ENCODE results near the gene FUNDC1. TPM values are rescaled to one million over a fixed set of nuclear protein-coding genes. Genes with fewer than 3 reads are reported as not detected.
A peak's percentile ranks its signal among the peaks of the same experiment; 100 is the strongest.
"Not testable (repeated sequence)": the region's sequence is repeated elsewhere in the genome, so short reads cannot be mapped to it uniquely, and the experiment has no call there.

Gene FUNDC1, protein sequence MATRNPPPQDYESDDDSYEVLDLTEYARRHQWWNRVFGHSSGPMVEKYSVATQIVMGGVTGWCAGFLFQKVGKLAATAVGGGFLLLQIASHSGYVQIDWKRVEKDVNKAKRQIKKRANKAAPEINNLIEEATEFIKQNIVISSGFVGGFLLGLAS
- total RNA-seq, result 12.0 and 17.1 TPM in 2 replicates
- polyA plus RNA-seq (2012), result 14.3 TPM

DNA sequence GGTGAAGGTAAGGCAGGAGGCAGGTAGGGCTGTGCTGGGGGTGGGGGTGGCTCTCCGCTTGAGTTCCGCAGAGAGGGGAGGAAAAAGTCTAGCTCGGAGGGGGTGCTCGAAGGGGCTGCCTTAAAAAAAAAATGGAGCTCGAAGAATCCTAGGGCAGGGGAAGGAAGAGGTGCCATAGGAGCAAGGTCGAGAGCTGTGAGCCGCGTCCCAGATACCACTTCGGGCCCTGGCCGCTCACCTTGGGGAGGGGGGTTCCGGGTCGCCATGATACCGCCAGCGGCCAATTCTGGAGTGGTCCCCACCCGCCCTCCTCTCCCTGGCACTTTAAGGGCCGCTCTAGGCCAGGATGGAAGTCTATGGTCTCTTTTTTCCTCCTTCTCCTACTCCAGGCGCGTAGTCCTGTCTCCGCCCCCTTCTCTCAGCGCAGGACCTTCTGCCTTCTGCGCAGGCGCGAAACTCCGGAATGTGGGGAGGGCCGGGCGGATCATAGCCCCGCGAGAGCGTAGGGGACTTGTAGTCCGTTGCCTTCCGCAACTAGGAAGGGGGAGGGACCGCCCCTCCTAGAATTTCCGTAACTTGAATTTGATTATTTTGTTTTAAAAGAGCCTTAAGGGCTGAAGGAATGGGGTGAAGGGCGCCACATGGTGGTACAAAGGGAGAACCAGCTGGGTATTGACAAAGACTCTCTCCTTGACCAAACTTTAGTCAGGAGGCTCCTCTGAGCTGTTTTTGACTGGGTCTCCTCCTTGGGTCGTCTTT is at the start of gene FUNDC1:
TSS of gene FUNDC1 (minus strand) at position 293 of the 759 bp plus-strand sequence. CDS start at position 266, 27 bp downstream.
- peak; percentile 96 for DNase-seq (ENCODE audit: low read depth)

DNA sequence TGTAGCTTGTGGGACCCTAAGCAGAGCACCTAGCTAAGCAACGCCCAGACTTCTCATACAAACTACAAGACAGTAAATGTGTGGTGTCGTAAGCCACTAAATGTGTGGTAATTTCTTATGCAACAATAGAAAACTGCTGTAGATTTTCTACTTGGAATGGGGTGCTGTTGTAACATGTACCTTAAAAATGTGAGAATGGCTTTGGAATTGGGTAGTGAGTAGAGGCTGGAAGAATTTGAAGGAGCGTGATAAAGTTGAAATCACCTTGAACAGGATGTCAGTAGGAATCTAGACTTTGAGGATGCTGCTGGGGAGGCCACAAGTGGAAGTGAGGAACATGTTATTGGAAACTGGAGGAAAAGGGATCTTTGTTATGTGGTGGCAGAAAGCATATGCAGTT is 43.2 kb upstream of the FUNDC1 start:
- DNase-seq (ENCODE audit: low read depth), result no peak

DNA sequence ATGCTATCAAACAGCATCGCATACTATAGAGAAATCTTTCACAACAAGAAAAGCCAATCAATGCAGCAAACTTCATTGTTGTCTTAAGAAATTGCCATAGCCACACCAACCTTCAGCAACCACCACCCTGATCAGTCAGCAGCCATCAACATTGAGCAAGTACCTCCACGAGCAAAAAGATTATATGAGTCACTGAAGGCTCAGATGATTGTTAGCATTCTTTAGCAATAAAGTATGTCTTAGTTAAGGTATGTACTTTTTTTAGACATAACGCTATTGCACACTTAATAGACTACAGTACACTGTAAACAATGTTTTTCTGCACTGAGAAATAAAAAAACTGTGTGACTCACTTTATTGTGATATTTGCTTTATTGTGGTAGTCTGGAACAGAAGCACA is 37.8 kb upstream of the FUNDC1 start:
- no peak for DNase-seq (ENCODE audit: low read depth)

DNA sequence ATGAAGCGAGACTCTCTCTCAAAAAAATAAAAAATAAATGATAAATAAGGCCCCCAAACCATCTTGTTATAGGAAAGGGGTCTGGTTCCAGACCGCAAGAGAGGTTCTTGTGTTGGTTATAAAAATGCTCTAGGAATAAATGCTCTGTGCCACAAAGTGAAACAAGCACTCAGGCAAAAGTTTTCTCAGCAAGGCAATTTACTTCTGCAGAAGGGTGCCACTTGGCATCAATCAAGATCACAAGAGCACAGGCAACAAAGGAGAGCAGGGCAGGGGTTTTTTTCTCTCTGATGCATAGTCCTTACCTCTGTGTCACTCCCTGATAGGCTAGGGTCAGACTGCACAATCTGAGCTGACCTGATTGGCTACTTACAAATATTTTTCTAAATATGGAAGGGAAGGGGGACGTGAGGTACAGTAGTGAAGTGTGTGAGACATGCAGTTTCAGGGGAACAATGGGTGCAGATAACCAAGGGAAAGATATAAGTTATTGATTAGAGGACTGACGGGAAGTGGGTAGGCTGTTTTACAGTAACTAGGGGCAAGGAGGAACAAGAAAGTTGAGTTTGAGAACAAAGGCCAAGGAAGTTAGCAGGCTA is 29.8 kb upstream of the FUNDC1 start:
- DNase-seq (ENCODE audit: low read depth), result no peak

DNA sequence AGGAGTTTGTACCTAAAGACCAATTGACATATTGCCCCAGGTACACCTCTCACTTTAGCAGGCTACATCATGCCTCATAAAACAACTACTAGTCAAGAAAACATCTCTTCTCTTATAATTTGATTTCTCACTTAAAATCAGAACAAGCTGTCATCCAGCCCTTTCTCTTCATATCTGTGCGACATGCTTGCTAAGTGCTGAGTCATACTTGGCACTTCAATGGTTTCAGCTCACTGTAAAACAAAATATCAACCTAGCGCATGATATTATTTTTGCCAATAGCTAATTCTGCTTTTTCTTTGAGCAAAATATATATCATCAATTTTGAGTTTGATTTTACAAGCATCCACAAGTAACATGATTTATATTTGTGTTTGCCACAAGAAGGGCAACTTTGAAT is 27.9 kb upstream of the FUNDC1 start:
- peak; percentile 3 for DNase-seq (ENCODE audit: low read depth)

DNA sequence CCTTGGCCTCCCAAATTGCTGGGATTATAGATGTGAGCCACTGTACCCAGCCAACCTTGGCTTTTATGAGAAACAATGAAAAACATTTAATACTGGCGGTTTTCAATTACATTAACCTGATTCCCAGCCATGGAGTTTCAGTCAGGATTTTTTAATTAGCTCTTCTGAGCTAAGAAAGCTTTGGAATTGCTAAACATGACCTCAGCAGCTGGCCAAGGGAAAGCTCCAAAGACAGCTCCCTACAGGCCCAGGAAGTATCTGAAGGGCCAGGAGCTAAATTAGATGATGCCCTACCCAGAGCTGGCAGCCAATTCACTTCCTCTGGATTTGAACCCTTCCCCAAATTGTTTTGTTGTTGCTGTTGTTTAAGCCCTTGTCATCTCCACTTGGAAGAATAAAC is 26.5 kb upstream of the FUNDC1 start:
- no peak for DNase-seq (ENCODE audit: low read depth)

DNA sequence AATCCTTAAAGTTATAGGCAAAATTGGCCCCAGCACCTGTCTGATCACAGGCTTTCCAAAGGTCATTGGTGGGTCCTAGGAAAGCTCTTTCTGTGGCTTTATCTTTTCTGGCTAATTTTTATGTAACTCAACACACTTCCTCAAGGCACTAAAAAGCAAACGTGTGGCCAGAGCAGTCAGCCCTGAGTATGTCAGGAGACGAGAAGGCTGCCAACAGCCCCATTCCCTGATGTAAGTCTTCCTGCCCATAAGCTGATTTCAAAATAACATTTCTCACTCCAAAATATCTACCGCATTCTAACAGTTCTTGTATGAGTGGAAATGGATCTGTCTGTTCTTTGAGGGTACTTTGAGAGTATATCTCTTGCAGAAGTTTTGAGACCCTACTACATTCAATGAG is 25.5 kb upstream of the FUNDC1 start:
- DNase-seq (ENCODE audit: low read depth), result no peak

DNA sequence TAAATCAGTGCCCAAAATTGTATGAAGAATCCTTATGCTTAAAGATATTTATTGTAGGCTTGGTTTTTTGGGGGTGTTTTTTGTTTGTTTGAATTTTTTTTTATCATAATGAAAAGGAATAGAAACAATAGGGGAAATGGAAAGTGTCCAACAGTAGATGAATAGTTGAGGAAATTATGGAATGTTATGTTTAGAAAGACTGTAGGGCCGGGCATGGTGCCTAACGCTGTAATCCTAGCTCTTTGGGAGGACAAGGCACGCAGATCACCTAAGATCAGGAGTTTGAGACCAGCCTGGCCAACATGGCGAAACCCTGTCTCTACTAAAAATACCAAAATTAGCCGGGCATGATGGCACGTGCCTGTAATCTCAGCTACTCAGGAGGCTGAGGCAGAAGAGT is 19.2 kb upstream of the FUNDC1 start:
- not testable (repeated sequence) for DNase-seq (ENCODE audit: low read depth)

DNA sequence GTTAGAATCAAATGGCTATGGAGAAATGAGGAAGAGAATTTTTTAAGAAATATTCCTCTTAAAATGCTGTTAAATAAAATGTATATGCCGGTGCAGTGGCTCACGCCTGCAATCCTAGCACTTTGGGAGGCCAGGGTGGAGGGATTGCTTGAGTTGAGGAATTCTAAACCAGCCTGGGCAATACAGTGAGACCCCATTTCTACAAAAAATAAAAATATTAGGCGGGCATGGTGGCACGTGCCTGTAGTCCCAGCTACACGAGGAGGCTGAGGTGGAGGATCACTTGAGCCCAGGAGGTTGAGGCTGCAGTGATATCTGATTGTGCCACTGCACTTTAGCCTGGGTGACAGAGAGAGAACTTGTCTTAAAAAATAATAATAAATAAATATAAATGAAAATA is 7.9 kb upstream of the FUNDC1 start:
- no peak for DNase-seq (ENCODE audit: low read depth)

DNA sequence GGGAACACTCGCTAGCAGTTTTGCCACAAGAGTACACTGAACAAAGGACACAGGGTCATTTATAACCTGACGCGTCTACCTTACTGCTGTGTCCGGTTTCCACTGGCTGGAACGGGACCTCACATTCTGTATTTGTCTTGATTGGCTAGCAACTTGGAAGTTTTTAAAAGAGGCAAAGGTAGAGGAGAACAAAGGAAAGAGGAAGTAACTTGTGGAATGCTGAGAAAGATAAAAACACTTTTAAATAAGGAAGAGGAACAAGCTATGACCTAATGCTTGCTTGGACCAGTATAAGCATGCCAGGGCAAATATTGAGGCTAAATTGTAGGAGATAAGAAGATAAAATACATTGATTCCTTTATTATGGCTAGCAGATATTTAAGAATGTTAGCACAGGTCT is 2.8 kb upstream of the FUNDC1 start:
- DNase-seq (ENCODE audit: low read depth), result not testable (repeated sequence)

DNA sequence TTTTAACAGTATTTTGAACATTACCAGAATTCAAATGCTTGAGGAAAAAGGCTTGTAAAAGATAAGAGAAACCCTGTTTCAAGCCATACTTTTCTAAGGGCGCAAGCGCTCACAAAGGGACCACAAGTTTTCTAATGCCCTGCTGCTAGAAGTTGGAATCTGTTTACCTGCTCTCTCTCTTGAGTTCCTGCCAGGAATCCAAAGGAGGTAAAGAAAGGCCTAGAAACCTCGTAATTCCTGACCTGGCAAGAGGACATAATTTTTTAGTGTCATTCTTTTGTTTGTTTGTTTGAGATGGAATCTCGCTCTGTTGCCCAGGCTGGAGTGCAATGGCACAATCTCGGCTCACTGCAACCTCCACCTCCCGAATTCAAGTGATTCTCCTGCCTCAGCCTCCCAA is 1.4 kb upstream of the FUNDC1 start:
- no peak for DNase-seq (ENCODE audit: low read depth)

DNA sequence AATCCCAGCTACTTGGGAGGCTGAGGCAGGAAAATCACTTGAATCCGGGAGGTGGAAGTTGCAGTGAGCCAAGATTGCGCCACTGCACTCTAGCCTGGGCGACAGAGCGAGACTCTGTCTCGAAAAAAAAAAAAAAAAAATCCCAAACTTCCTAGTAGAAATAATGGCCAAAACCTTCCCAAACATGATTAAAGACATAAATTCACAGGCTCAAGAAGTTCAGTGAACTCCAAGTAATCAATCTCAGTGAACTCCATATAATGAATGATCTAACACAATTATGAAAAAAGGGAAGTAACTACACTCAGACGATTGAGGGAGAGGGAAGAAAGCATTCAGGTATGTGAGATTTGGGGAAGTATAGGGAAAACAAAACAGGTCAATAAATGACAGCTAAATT is 6.5 kb downstream of the FUNDC1 start:
- DNase-seq (ENCODE audit: low read depth), result no peak

DNA sequence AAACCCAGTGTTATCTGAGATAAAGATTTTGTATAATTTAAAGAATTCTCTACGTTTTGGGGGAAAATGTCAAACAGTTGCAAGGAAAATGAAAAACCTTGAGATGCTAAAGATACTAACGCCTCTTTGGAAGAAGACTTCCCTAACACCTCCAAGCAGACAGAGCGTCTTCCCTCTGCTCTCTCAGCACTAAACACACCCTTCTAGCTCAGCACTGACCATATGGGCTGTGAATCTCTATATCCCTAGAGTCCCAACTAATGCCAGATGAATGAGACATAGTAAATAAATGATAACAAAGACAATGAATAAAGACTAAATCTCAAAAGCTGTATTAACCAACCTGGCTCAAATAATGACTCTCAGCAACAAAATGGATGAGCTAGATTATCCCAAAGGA is 13.3 kb downstream of the FUNDC1 start:
- DNase-seq (ENCODE audit: low read depth), result no peak

DNA sequence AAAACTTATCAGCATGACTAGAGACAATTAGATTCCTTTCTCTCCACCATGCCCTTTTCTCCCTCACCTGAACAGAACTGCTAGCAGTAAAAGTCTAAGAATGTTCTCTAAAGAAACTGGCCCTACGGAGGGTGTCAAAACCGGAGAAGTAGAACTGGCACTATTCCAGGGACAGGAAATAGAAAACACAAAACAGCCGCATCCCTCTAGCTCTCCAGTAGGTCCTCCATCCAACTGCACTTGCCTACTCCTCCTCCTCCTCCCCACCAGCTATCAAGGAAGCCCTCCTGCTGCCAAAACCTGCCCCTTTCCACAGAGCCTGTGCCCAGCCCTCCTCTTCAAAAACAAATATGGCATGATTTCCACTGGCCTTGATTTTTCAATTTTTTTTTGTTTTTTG is 28.4 kb downstream of the FUNDC1 start:
- DNase-seq (ENCODE audit: low read depth), result no peak

DNA sequence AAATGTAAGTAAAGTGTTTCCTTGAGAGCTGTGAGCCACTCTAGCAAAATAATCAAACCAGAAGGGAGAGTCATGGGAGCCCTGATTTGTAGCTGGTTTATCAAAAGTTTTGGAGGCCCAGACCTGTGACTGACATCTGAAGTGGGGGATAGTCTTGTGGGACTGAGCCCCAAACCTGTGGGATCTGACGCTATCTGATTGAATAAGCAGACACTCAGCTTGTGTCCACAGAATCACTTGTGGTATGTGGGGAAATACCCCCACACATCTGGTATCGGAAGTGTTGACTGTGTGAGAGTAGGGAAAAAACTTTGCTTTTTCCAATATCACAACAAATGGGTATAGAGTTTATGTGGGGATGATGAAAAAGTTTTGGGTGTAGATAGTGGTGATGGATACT is 35.4 kb downstream of the FUNDC1 start:
- no peak for DNase-seq (ENCODE audit: low read depth)

DNA sequence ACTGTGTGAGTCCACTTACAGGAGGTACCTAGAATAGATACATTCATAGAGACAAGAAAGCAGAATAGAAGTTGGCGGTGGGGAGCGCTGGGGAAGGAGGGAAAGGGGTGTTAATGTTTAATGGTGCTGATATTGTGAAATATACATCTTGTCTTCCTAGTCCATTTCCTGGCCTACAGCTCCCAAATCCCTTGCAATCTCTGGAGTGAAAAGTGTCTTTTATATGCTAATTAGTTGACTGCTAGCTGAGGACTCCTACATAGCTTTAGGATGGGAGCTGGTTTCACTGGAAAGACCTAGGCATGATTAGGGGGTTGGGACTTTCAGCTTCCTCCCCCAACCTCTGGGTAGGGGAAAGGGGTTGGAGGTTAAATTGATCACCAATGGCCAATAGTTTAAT is 36.0 kb downstream of the FUNDC1 start:
- DNase-seq (ENCODE audit: low read depth), result no peak

DNA sequence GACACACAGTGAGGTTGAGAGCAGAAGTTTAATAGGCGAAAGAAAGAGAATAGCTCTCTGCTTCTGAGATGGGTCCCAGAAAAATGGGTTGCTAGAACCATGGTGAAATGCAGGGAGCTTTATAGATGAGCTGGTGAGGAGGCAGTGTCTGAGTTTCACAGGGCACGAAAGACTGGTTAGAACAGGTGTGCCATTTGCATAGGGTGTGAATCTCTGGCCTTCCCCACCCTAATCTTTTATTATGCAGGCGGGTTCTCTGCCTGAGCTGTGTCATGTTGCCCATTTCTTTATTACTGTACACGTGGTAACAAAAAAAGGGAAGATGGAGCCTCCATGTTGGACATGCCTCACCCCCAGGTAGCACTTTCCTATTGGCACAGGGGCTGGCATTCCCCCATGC is 39.1 kb downstream of the FUNDC1 start:
- DNase-seq (ENCODE audit: low read depth), result no peak

DNA sequence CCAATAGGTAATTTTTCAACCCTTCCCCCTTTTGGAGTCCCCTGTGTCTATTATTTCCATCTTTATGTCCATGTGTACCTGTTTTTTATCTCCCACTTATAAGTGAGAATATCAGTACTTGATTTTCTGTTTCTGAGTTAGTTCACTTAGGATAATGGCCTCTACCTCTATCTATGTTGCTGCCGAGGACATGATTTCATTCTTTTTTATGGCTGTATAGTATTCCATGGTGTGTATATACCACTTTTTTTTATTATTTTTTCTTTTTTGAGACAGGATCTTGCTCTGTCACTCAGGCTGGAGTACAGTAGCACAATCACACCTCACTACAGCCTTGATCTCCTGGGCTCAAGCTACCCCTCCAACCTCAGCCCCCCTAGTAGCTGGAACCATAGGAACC is 47.6 kb downstream of the FUNDC1 start:
- DNase-seq (ENCODE audit: low read depth), result no peak

DNA sequence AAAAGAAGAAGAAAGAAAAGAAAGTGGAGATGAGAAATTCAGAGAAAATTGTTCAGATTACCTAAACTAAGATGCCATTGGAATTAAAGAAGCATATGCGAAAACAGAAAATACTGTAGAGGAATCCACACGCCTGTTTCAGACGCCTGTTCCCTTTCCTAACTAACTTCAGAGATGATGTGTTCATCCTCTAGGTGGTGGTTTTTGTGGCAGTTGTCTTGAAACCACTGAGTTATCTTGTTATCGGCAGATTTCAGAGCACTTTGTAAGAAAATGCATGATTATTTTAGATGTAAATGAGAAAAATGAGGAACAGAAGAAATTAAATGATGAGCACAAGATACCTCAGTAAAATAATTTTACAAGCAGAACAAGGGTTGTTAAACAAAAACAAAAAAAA is 48.3 kb downstream of the FUNDC1 start:
- DNase-seq (ENCODE audit: low read depth), result no peak

DNA sequence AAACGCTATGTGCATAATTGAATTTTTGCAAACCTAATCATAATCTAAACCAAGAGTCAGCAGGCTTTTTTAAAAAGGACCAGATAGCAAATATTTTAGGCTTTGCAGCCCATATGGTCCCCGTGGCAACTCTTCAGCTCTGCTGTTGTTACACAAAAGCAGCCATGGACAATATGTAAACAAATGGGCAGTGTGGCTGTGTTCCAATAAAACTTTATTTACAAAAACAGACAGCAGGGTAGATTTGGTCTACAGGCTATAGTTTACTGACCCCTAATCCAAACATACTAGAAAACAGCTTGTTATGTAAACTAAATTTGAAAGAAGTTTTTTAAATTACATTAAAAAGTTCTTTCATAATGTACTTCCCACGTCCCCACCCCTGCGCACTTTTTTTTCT is 53.1 kb downstream of the FUNDC1 start:
- no peak for DNase-seq (ENCODE audit: low read depth)

DNA sequence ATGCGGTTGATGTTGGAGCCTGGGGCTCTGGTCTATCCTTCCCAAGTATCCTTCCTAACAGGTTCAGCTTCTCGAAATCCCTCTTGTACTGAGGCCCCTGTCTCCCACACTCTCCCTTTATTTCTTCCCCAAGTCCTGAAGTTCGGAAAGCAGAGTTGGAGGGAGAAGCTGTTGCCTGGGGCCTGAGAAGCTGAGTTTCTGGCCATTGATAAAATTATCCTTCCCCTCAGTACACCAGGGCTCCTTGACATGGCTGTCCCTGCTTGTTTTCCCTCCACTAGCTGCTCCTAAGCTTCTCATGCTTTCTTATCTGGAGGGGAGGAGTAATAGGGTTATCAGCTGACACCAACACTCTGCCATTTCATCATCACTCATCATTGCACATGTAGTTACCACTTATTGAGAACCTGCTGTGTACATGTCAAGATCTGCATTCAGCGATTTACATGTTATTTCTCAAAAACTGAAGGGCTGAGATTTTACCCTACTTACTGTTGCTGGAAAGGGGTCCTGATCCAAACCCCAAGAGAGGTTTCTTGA is 58.0 kb downstream of the FUNDC1 start:
- DNase-seq (ENCODE audit: low read depth), result no peak

DNA sequence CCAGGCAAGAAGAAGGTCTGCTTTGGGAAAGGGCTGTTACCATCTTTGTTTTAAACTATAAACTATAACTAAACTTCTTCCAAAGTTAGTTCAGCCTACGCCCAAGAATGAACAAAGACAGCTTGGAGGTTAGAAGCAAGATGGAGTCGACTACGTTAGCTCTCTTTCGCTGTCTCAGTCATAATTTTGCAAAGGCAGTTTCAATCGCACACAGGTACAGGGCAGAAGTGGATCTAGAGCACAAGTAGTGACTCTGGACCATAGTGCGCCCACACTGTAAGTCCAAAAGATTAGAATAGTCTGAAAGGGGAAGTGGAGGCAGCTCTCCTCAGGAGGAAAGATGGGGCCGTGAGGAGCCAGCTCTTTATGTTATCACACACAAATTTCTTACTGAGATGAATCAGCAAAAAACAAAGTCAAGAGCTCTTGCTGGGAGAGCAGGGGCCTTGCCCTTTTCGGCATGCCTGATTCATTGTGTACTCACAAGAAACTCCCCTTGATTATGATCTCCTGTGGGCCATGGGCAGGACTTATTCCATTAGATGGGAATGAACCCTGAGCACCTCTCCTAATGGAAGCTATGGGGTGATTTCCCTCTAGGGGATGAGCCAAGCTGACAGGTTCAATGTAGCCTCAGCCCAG is 58.6 kb downstream of the FUNDC1 start:
- no peak for DNase-seq (ENCODE audit: low read depth)
